Measurements from ENCODE around the gene MYG1. TPM values are rescaled to one million over a fixed set of nuclear protein-coding genes. Genes with fewer than 3 reads are reported as not detected.
A peak's percentile ranks its signal among the peaks of the same experiment; 100 is the strongest.

Gene MYG1
- total RNA-seq, 1 experiment from 2014 or later = 91.8 TPM

DNA sequence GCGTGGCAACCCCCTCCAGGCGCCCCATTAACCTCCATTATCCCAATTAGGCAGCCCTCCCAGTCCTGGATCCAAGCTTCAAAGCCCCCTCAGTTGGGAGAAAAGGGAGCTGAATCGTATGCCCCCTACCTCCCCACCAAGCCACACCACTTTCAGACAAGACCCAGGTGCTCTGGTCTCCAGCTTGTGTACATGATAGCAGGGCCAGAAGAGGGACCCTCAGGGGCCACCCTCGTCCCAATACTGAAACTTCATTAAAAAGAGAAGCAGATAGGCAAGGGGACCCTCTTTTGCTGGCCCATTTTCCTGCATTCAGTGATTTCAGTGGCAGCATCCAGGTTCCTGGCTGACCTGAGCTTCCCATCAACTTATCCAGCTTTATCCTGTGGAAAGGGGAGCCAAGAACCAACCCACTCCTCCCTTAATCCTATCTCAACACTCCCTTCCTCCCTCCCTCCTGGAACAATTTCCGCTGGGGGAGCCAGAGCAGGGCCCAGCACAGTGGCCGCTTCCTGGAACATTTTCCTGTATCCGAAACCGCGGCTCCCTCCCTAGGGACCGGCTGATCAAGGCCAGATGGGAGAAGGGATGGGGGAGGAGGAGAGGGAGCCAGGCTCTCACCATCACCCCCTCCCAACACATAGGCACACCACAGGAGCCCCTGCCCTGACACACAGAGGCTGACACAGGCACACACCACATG, 46.1 kb downstream of the MYG1 start:
- Histone ChIP-seq H2AFZ (ENCODE audit: low read length) (no peak overlapping the region), H3K27ac (ENCODE audit: insufficient read length, low read depth, low read length) (no peak overlapping the region), H2BK120ac (ENCODE audit: low read depth, low read length, poor library complexity, severe bottlenecking) (no peak overlapping the region), H2BK15ac (ENCODE audit: low read depth, low read length) (no peak overlapping the region), H3K9ac (ENCODE audit: extremely low read depth, insufficient read length, low read length) (no peak overlapping the region), H3K79me2 (ENCODE audit: insufficient read depth, low read length) (no peaks in the 10 kb centered on the region), H3K56ac (ENCODE audit: insufficient read length, low read depth, low read length) (no peak overlapping the region), H2AK5ac (ENCODE audit: insufficient read length, low read length) (no peak overlapping the region), H3K23me2 (ENCODE audit: insufficient read length, low read depth, low read length, poor library complexity, severe bottlenecking) (peaks cover 15% of the 10 kb centered on the region), H2BK12ac (ENCODE audit: insufficient read length, low read depth, low read length) (no peak overlapping the region), H3K9me3 (ENCODE audit: control insufficient read depth, low read depth, low read length) (no peaks in the 10 kb centered on the region), H4K8ac (replicated peaks; ENCODE audit: insufficient read length, low read depth, low read length) (no peak overlapping the region), H2BK20ac (ENCODE audit: low read depth, low read length, poor library complexity, severe bottlenecking) (no peak overlapping the region), H3T11ph (ENCODE audit: low read length) (no peak overlapping the region), H3K4me2 (ENCODE audit: insufficient read depth, insufficient read length, low read length) (peak overlapping the region; percentile 84), H3K14ac (ENCODE audit: insufficient read depth, low read length) (no peak overlapping the region), H4K5ac (ENCODE audit: insufficient read length, low read depth, low read length) (no peak overlapping the region), H3K79me1 (ENCODE audit: insufficient read depth, low read depth, low read length, poor library complexity, severe bottlenecking) (no peaks in the 10 kb centered on the region), H2BK5ac (ENCODE audit: insufficient read length, low read length) (no peak overlapping the region), H3K4ac (ENCODE audit: low read depth, low read length) (no peak overlapping the region), H4K91ac (ENCODE audit: insufficient read length, low read depth, low read length) (no peak overlapping the region), H3K23ac (ENCODE audit: insufficient read length, low read depth, low read length) (no peak overlapping the region), H3K18ac (ENCODE audit: insufficient read length, low read depth, low read length) (no peak overlapping the region), H3K4me1 (ENCODE audit: insufficient read depth, low read length) (no peaks in the 10 kb centered on the region), H3K27me3 (ENCODE audit: insufficient read depth, low read length) (no peaks in the 10 kb centered on the region), H4K20me1 (ENCODE audit: control insufficient read depth, insufficient read depth, insufficient read length) (no peaks in the 10 kb centered on the region)
- Mint-ChIP-seq H3K36me3 (ENCODE audit: insufficient read depth in 1 of 3, low read depth in 3 of 3) (no peaks in the 10 kb centered on the region), H3K27ac (no peak overlapping the region), H3K9me3 (no peaks in the 10 kb centered on the region; a peak in 1 of 5 replicates), H3K27me3 (ENCODE audit: low read depth) (peaks cover 56% of the 10 kb centered on the region), H3K4me3 (peak overlapping the region; percentile 84 to 95), H3K4me1 (peaks cover 18% of the 10 kb centered on the region in 2 experiments)
- TF ChIP-seq, protein P1, sequence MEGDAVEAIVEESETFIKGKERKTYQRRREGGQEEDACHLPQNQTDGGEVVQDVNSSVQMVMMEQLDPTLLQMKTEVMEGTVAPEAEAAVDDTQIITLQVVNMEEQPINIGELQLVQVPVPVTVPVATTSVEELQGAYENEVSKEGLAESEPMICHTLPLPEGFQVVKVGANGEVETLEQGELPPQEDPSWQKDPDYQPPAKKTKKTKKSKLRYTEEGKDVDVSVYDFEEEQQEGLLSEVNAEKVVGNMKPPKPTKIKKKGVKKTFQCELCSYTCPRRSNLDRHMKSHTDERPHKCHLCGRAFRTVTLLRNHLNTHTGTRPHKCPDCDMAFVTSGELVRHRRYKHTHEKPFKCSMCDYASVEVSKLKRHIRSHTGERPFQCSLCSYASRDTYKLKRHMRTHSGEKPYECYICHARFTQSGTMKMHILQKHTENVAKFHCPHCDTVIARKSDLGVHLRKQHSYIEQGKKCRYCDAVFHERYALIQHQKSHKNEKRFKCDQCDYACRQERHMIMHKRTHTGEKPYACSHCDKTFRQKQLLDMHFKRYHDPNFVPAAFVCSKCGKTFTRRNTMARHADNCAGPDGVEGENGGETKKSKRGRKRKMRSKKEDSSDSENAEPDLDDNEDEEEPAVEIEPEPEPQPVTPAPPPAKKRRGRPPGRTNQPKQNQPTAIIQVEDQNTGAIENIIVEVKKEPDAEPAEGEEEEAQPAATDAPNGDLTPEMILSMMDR (conservative IDR thresholded peaks at IDR 0.05) = no peak
- no CpG with 5 or more reads among the region's 10 CpGs for WGBS (ENCODE audit: extremely low coverage, insufficient read length, low lambda C conversion rate)
- no peak for DNase-seq

Data from H9 (cell line).